H9 (cell line): ENCODE measurements around the gene C4orf46. TPM values are rescaled to one million over a fixed set of nuclear protein-coding genes. Genes with fewer than 3 reads are reported as not detected.

ENCODE experiments used
- DNase-seq: peaks from one replicate; pipeline ENCODE4 v3.0.0-alpha.2; 2017
- H2AFZ ChIP-seq: one replicate; pipeline ENCODE4 v1.6.1; 2013; ENCODE audit warnings: mild to moderate bottlenecking, low read length, control low read depth, moderate library complexity
- H2AK5ac ChIP-seq: 2 replicates; pipeline ENCODE4 v1.6.1; 2013; ENCODE audit warnings: low read length, control low read depth, mixed read lengths; ENCODE audit not compliant: insufficient read length
- H2BK120ac ChIP-seq: one replicate; pipeline ENCODE4 v1.6.1; 2013; ENCODE audit warnings: low read depth, mild to moderate bottlenecking, low read length, control low read depth, inconsistent platforms; ENCODE audit not compliant: poor library complexity, severe bottlenecking
- H2BK12ac ChIP-seq: 2 replicates; pipeline ENCODE4 v1.6.1; 2013; ENCODE audit warnings: low read length, control low read depth, mixed read lengths, low read depth; ENCODE audit not compliant: insufficient read length
- H2BK15ac ChIP-seq: 2 replicates; pipeline ENCODE4 v1.6.1; 2013; ENCODE audit warnings: low read depth, low read length, control low read depth
- H2BK20ac ChIP-seq: one replicate; pipeline ENCODE4 v1.6.1; 2013; ENCODE audit warnings: low read depth, mild to moderate bottlenecking, low read length, control low read depth, inconsistent platforms; ENCODE audit not compliant: poor library complexity, severe bottlenecking
- H2BK5ac ChIP-seq: 2 replicates; pipeline ENCODE4 v1.6.1; 2013; ENCODE audit warnings: low read length, control low read depth, mixed read lengths; ENCODE audit not compliant: insufficient read length
- H3K14ac ChIP-seq: 2 replicates; pipeline ENCODE4 v1.6.1; 2013; ENCODE audit warnings: low read length, control low read depth; ENCODE audit not compliant: insufficient read depth
- H3K18ac ChIP-seq: 2 replicates; pipeline ENCODE4 v1.6.1; 2013; ENCODE audit warnings: low read depth, mild to moderate bottlenecking, mixed read lengths, low read length, control low read depth; ENCODE audit not compliant: insufficient read length
- H3K23ac ChIP-seq: 2 replicates; pipeline ENCODE4 v1.6.1; 2013; ENCODE audit warnings: low read length, control low read depth, mixed read lengths, low read depth; ENCODE audit not compliant: insufficient read length
- H3K23me2 ChIP-seq: 2 replicates; pipeline ENCODE4 v1.6.1; 2013; ENCODE audit warnings: low read depth, mild to moderate bottlenecking, mixed read lengths, low read length, control low read depth; ENCODE audit not compliant: insufficient read length, poor library complexity, severe bottlenecking
- H3K27ac ChIP-seq: 2 replicates; pipeline ENCODE4 v1.5.1; 2013; ENCODE audit warnings: low read length, control low read depth, mixed read lengths, low read depth; ENCODE audit not compliant: insufficient read length
- H3K27me3 ChIP-seq: 2 replicates; pipeline ENCODE4 v1.6.1; 2013; ENCODE audit warnings: low read length, control low read depth, inconsistent platforms; ENCODE audit not compliant: insufficient read depth
- H3K4ac ChIP-seq: 2 replicates; pipeline ENCODE4 v1.6.1; 2013; ENCODE audit warnings: low read depth, mild to moderate bottlenecking, control low read depth, inconsistent platforms, low read length, moderate library complexity
- H3K4me1 ChIP-seq: 2 replicates; pipeline ENCODE4 v1.6.1; 2013; ENCODE audit warnings: low read length, control low read depth, inconsistent platforms; ENCODE audit not compliant: insufficient read depth
- H3K4me2 ChIP-seq: 2 replicates; pipeline ENCODE4 v1.6.1; 2013; ENCODE audit warnings: low read length, control low read depth, mixed read lengths; ENCODE audit not compliant: insufficient read length, insufficient read depth
- H3K56ac ChIP-seq: 2 replicates; pipeline ENCODE4 v1.6.1; 2013; ENCODE audit warnings: low read depth, mild to moderate bottlenecking, mixed read lengths, low read length, control low read depth; ENCODE audit not compliant: insufficient read length
- H3K79me1 ChIP-seq: 2 replicates; pipeline ENCODE4 v1.6.1; 2013; ENCODE audit warnings: low read depth, mild to moderate bottlenecking, moderate library complexity, low read length, control low read depth, inconsistent platforms; ENCODE audit not compliant: insufficient read depth, poor library complexity, severe bottlenecking
- H3K79me2 ChIP-seq: 2 replicates; pipeline ENCODE4 v1.6.1; 2013; ENCODE audit warnings: low read length, control low read depth, inconsistent platforms; ENCODE audit not compliant: insufficient read depth
- H3K9ac ChIP-seq: 2 replicates; pipeline ENCODE4 v1.6.1; 2013; ENCODE audit warnings: low read length, control low read depth, mixed read lengths; ENCODE audit not compliant: insufficient read length; ENCODE audit errors: extremely low read depth
- H3K9me3 ChIP-seq: one replicate; pipeline ENCODE4 v1.6.1; 2013; ENCODE audit warnings: low read depth, low read length, inconsistent platforms; ENCODE audit not compliant: control insufficient read depth
- H3T11ph ChIP-seq: one replicate; pipeline ENCODE4 v1.6.1; 2013; ENCODE audit warnings: mild to moderate bottlenecking, low read length, control low read depth, inconsistent platforms
- H4K20me1 ChIP-seq: one replicate; pipeline ENCODE4 v1.6.1; 2013; ENCODE audit not compliant: control insufficient read depth, insufficient read length, insufficient read depth
- H4K5ac ChIP-seq: 2 replicates; pipeline ENCODE4 v1.6.1; 2013; ENCODE audit warnings: low read depth, mild to moderate bottlenecking, mixed read lengths, low read length, control low read depth; ENCODE audit not compliant: insufficient read length
- H4K8ac ChIP-seq: replicated peaks from 2 replicates; pipeline ENCODE4 v1.6.1; 2013; ENCODE audit warnings: low read length, control low read depth, mixed read lengths, low read depth; ENCODE audit not compliant: insufficient read length
- H4K91ac ChIP-seq: 2 replicates; pipeline ENCODE4 v1.6.1; 2013; ENCODE audit warnings: low read depth, mild to moderate bottlenecking, moderate library complexity, mixed read lengths, low read length, control low read depth; ENCODE audit not compliant: insufficient read length
- H3K27ac Mint-ChIP-seq, 3 experiments: 2 replicates in 2 of 3; 3 replicates in 1 of 3; pipeline ENCODE4 v1.8.0; 2020 to 2021; ENCODE audit warnings: mixed read lengths in 3 of 3, mild to moderate bottlenecking in 1 of 3, moderate library complexity in 1 of 3
- H3K27me3 Mint-ChIP-seq: 2 replicates; pipeline ENCODE4 v1.8.0; 2021; ENCODE audit warnings: low read depth, mild to moderate bottlenecking, moderate library complexity, mixed read lengths
- H3K36me3 Mint-ChIP-seq, 3 experiments: 2 replicates in 2 of 3; 3 replicates in 1 of 3; pipeline ENCODE4 v1.8.0; 2020 to 2021; ENCODE audit warnings: low read depth in 3 of 3, mixed read lengths in 3 of 3; ENCODE audit not compliant: insufficient read depth in 1 of 3
- H3K4me1 Mint-ChIP-seq, 2 experiments: 2 replicates each; pipeline ENCODE4 v1.8.0; 2020; ENCODE audit warnings: mixed read lengths in 2 of 2
- H3K4me3 Mint-ChIP-seq, 2 experiments: 2 replicates in 1 of 2; 3 replicates in 1 of 2; pipeline ENCODE4 v1.8.0; 2020 to 2021; ENCODE audit warnings: mild to moderate bottlenecking in 2 of 2, mixed read lengths in 2 of 2, moderate library complexity in 1 of 2
- H3K9me3 Mint-ChIP-seq, 2 experiments: 2 replicates in 1 of 2; 3 replicates in 1 of 2; pipeline ENCODE4 v1.8.0; 2020; ENCODE audit warnings: mild to moderate bottlenecking in 2 of 2, mixed read lengths in 2 of 2, moderate library complexity in 1 of 2
- WGBS: extraction: QIAGEN DNeasy Blood & Tissue Kit; methylation state at CpG from one replicate; pipeline ENCODE4 v1.1.7; 2013; ENCODE audit warnings: missing lambda C conversion rate, low lambda C conversion rate, mixed read lengths; ENCODE audit not compliant: insufficient read length; ENCODE audit errors: extremely low coverage; 5-methylcytosine and 5-hydroxymethylcytosine counted together
- total RNA-seq: library from RNA; stranded (reverse); gene quantifications from 2 replicates; pipeline ENCODE4 v1.2.1, GENCODE V29; 2021
- TF ChIP-seq, protein P1 (sequence below): fragments of 200-600 bp; sonication (generic); conservative IDR thresholded peaks from 3 replicates; pipeline ENCODE4 v1.8.0; 2021; ENCODE audit warnings: antibody characterized with exemption, mild to moderate bottlenecking

The C4orf46 gene
- total RNA-seq, 1 experiment from 2014 or later: 19.6 TPM

GRCh38 chr4:158644356-158644755 is 27.3 kb downstream of the C4orf46 start:
- H3K27ac Mint-ChIP-seq: no peak overlapping the region; a peak in 1 of 7 replicates
- Histone ChIP-seq H3K4me1 (no peaks in the 10 kb centered on the region), H4K8ac (no peak overlapping the region), H2BK20ac (no peak overlapping the region), H3K27me3 (no peaks in the 10 kb centered on the region), H2BK120ac (no peak overlapping the region), H4K5ac (no peak overlapping the region), H3K4ac (no peak overlapping the region), H3K9ac (no peak overlapping the region), H3K18ac (no peak overlapping the region), H3K56ac (no peak overlapping the region), H2BK12ac (no peak overlapping the region), H2BK5ac (no peak overlapping the region), H3K14ac (no peak overlapping the region), H4K91ac (no peak overlapping the region), H4K20me1 (no peaks in the 10 kb centered on the region), H3K27ac (no peak overlapping the region), H2AK5ac (no peak overlapping the region), H3K9me3 (no peaks in the 10 kb centered on the region), H3K23me2 (no peaks in the 10 kb centered on the region), H2BK15ac (no peak overlapping the region), H3K79me1 (no peaks in the 10 kb centered on the region), H2AFZ (no peak overlapping the region), H3K79me2 (no peaks in the 10 kb centered on the region), H3K23ac (no peak overlapping the region), H3K4me2 (no peak overlapping the region), H3T11ph (no peak overlapping the region)
- peaks cover 3 to 5% of the 10 kb centered on the region in 2 experiments; a peak in 2 of 4 replicates for H3K4me1 Mint-ChIP-seq
- WGBS: no CpG with 5 or more reads among the region's 5 CpGs
- H3K27me3 Mint-ChIP-seq: no peaks in the 10 kb centered on the region
- H3K4me3 Mint-ChIP-seq: no peak overlapping the region
- H3K36me3 Mint-ChIP-seq: peaks cover 0 to 9% (median 0%) of the 10 kb centered on the region in 3 experiments; a peak in 1 of 7 replicates
- TF ChIP-seq, protein P1, sequence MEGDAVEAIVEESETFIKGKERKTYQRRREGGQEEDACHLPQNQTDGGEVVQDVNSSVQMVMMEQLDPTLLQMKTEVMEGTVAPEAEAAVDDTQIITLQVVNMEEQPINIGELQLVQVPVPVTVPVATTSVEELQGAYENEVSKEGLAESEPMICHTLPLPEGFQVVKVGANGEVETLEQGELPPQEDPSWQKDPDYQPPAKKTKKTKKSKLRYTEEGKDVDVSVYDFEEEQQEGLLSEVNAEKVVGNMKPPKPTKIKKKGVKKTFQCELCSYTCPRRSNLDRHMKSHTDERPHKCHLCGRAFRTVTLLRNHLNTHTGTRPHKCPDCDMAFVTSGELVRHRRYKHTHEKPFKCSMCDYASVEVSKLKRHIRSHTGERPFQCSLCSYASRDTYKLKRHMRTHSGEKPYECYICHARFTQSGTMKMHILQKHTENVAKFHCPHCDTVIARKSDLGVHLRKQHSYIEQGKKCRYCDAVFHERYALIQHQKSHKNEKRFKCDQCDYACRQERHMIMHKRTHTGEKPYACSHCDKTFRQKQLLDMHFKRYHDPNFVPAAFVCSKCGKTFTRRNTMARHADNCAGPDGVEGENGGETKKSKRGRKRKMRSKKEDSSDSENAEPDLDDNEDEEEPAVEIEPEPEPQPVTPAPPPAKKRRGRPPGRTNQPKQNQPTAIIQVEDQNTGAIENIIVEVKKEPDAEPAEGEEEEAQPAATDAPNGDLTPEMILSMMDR: no peak
- H3K9me3 Mint-ChIP-seq: peaks cover 3% of the 10 kb centered on the region in 2 experiments; a peak in 3 of 5 replicates
- no peak for DNase-seq
